Adrenal gland (tissue), 5 donors: ENCODE data around the gene HIGD2A.

Experiments used
- POLR2A ChIP-seq, 2 donors: fragments of 450-650 bp; IDR thresholded peaks; one replicate each; pipeline ENCODE4 v1.6.1; 2017; ENCODE audit warnings: antibody characterized with exemption in 2 of 2, mild to moderate bottlenecking in 2 of 2, moderate library complexity in 1 of 2
- TF ChIP-seq, protein P1 (sequence below), 6 experiments: fragments of 450-650 bp in 4 of 6; fragments of 200-600 bp in 2 of 6; sonication (generic) in 1 of 6; IDR thresholded peaks; 1 replicate in 5 of 6; 2 replicates in 1 of 6; pipeline versions ENCODE4 v1.5.1 to v1.8.0; 2016 to 2021; ENCODE audit warnings: antibody characterized with exemption in 6 of 6, mild to moderate bottlenecking in 2 of 6, moderate library complexity in 1 of 6
- donor health status: DM: no; HTN: no; CAD: no.

GRCh38 chr5:176424181-176424580, 35.6 kb downstream of the HIGD2A start:
- no peak for TF ChIP-seq POLR2A (IDR thresholded peaks at IDR 0.05)
- TF ChIP-seq, protein P1, sequence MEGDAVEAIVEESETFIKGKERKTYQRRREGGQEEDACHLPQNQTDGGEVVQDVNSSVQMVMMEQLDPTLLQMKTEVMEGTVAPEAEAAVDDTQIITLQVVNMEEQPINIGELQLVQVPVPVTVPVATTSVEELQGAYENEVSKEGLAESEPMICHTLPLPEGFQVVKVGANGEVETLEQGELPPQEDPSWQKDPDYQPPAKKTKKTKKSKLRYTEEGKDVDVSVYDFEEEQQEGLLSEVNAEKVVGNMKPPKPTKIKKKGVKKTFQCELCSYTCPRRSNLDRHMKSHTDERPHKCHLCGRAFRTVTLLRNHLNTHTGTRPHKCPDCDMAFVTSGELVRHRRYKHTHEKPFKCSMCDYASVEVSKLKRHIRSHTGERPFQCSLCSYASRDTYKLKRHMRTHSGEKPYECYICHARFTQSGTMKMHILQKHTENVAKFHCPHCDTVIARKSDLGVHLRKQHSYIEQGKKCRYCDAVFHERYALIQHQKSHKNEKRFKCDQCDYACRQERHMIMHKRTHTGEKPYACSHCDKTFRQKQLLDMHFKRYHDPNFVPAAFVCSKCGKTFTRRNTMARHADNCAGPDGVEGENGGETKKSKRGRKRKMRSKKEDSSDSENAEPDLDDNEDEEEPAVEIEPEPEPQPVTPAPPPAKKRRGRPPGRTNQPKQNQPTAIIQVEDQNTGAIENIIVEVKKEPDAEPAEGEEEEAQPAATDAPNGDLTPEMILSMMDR (IDR thresholded peaks at IDR 0.05) = no peak
